HUES64 (cell line): ENCODE measurements around the gene SYCP2L.
"Not testable (repeated sequence)": the region's sequence is repeated elsewhere in the genome, so short reads cannot be mapped to it uniquely, and the experiment has no call there.

Experiments used
- H3K27ac ChIP-seq: 2 replicates; pipeline ENCODE4 v1.7.0; 2013; ENCODE audit warnings: low read depth, low read length, inconsistent platforms
- H3K27me3 ChIP-seq: 2 replicates; pipeline ENCODE4 v1.6.1; 2013; ENCODE audit warnings: mild to moderate bottlenecking, low read length; ENCODE audit not compliant: insufficient read depth
- H3K36me3 ChIP-seq: 2 replicates; pipeline ENCODE4 v1.6.1; 2013; ENCODE audit warnings: mild to moderate bottlenecking, low read length; ENCODE audit not compliant: insufficient read depth
- H3K4me1 ChIP-seq: 2 replicates; pipeline ENCODE4 v1.6.1; 2013; ENCODE audit warnings: mild to moderate bottlenecking, low read length, moderate library complexity; ENCODE audit not compliant: insufficient read depth
- H3K4me3 ChIP-seq: 2 replicates; pipeline ENCODE4 v1.5.1; 2013; ENCODE audit warnings: mild to moderate bottlenecking, low read length, moderate library complexity
- H3K9ac ChIP-seq: 2 replicates; pipeline ENCODE4 v1.6.1; 2013; ENCODE audit warnings: mild to moderate bottlenecking, low read depth, low read length
- H3K9me3 ChIP-seq: 2 replicates; pipeline ENCODE4 v1.6.1; 2013; ENCODE audit warnings: low read depth, low read length; ENCODE audit not compliant: insufficient read depth
- WGBS: fragments of 150-250, 120-280 bp; methylation state at CpG from one replicate; pipeline ENCODE4 v1.1.7; 2013; ENCODE audit warnings: missing lambda C conversion rate; 5-methylcytosine and 5-hydroxymethylcytosine counted together

SYCP2L gene

DNA sequence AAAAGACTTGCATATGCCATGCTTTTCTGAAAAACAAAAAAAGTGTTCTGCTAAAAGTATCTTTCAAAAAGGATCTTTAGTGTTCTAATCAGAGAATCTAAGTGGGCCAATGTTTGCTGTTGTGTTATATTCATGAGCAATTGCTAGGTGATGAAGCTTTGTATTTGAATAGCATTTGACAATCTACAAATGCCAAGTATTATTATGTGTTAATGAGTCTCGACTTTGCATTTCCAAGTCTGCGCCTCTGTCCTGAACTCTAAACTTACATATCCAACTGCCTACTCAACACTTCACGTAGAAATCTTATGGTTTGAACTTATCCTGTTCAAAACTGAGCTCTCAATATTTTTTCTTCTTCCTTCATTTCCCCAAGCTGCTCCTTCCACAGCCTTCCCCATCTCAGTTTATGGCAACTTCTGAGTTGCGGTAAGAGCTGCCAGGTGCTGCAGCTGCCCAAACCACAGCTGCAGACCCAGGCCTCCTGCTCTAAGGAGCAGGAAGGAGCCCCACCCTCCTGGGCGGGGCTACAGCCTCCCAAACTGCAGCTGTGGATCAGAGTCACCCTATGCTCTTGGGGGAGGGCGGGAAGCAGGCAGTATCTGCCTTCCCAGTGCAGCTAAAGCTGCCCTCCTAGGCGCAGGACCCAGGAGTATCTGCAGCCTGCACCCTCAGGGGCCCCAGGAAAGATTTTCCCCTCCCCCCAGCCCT, 31.8 kb upstream of the SYCP2L start:
- no peaks in the 10 kb centered on the region for H3K4me1 ChIP-seq
- H3K36me3 ChIP-seq = no peaks in the 10 kb centered on the region
- WGBS = 88% methylated on average over 7 of the region's 7 CpGs
- no peak overlapping the region for H3K4me3 ChIP-seq
- no peak overlapping the region for H3K9ac ChIP-seq
- H3K27me3 ChIP-seq = no peaks in the 10 kb centered on the region
- no peak overlapping the region for H3K27ac ChIP-seq
- peaks cover 7% of the 10 kb centered on the region; the same call in 1 of the 2 replicates for H3K9me3 ChIP-seq

DNA sequence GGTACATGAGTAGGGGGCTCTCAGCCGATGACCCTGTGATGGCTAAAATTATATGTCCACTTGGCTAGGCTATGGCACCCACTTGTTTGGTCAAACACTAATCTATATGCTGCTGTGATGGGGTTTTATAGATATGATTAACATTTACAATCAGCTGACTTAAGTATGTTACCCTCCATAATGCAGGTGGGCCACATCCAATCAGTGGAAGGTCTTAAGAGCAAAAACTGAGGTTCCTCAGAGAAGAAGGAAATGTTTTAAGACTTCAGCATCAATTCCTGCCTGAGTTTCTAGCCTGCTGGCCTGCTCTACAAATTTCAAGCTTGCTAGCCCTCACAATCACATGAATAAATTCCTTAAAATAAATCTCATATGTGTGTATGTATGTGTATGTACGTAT, 29.6 kb upstream of the SYCP2L start:
- Histone ChIP-seq H3K9me3 (peaks cover 7% of the 10 kb centered on the region; the same call in 1 of the 2 replicates), H3K27ac (no peak overlapping the region), H3K4me3 (no peak overlapping the region), H3K36me3 (no peaks in the 10 kb centered on the region), H3K27me3 (no peaks in the 10 kb centered on the region), H3K9ac (no peak overlapping the region), H3K4me1 (0 out of 2 replicates have a peak, but pooled peaks cover under 1% of the 10 kb centered on the region)
- 100% methylated on average over 1 of the region's 2 CpGs for WGBS

DNA sequence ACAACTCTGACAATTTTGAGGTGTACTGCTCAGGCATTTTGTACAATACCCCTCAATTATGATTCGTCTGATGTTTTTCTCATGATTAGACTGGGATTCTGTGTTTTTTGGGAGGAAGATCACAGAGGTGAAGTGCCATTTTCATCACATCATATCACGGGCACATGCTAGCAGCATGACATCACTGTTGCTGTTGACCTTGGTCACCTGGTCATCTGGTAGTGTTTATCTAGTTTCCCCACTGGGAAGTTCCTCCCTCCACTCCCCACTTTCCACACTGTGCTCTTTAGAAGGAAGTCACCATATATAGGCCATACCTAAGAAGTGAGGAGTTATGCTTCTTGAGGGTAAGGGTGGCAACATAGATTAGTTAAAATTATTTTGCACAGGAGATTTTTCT, 25.8 kb upstream of the SYCP2L start:
- Histone ChIP-seq H3K4me1 (0 out of 2 replicates have a peak, but pooled peaks cover 4% of the 10 kb centered on the region), H3K27me3 (no peaks in the 10 kb centered on the region), H3K4me3 (no peak overlapping the region), H3K36me3 (no peaks in the 10 kb centered on the region), H3K9me3 (no peaks in the 10 kb centered on the region), H3K27ac (no peak overlapping the region), H3K9ac (no peak overlapping the region)
- 98% methylated on average over 2 of the region's 2 CpGs for WGBS

GRCh38 chr6:10862361-10862760, 24.5 kb upstream of the SYCP2L start:
- H3K4me1 ChIP-seq = 0 out of 2 replicates have a peak, but pooled peaks cover 4% of the 10 kb centered on the region
- no peaks in the 10 kb centered on the region for H3K27me3 ChIP-seq
- no peak overlapping the region for H3K4me3 ChIP-seq
- H3K9ac ChIP-seq = no peak overlapping the region
- H3K36me3 ChIP-seq = no peaks in the 10 kb centered on the region
- H3K27ac ChIP-seq = no peak overlapping the region
- WGBS = 73% methylated on average over 4 of the region's 4 CpGs
- no peaks in the 10 kb centered on the region for H3K9me3 ChIP-seq

DNA sequence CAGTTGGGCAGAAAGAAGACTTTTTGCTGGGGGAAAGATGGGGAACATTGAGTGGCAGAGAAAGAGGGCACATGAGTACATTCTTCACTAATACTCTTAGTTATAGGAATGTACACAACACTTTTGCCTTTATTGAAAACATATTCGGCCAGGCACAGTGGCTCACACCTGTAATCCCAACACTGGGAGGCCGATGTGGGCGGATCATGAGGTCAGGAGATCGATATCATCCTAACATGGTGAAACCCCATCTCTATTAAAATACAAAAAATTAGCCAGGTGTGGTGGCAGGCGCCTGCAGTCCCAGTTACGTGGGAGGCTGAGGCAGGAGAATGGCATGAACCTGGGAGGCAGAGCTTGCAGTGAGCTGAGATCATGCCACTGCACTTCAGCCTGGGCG, 23.8 kb upstream of the SYCP2L start:
- not testable (repeated sequence) for H3K27ac ChIP-seq, H3K9me3 ChIP-seq, H3K4me3 ChIP-seq, H3K27me3 ChIP-seq, H3K36me3 ChIP-seq, H3K9ac ChIP-seq, H3K4me1 ChIP-seq
- 96% methylated on average over 7 of the region's 7 CpGs for WGBS

DNA sequence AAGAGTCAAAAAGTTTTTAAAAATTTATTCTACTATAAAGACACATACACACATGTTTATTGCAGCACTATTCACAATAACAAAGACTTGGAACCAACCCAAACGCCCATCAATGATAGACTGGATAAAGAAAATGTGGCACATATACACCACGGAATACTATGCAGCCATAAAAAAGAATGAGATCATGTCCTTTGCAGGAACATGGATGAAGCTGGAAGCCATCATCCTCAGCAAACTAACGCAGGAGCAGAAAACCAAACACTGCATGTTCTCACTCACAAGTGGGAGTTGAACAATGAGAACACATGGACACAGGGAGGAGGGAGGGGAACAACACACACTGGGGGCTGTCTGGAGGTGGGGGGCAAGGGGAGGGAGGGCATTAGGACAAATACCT, 20.1 kb upstream of the SYCP2L start:
- H3K9ac ChIP-seq, H3K4me1 ChIP-seq, H3K36me3 ChIP-seq, H3K9me3 ChIP-seq, H3K4me3 ChIP-seq, H3K27me3 ChIP-seq, H3K27ac ChIP-seq: not testable (repeated sequence)
- WGBS = 96% methylated on average over 3 of the region's 3 CpGs

DNA sequence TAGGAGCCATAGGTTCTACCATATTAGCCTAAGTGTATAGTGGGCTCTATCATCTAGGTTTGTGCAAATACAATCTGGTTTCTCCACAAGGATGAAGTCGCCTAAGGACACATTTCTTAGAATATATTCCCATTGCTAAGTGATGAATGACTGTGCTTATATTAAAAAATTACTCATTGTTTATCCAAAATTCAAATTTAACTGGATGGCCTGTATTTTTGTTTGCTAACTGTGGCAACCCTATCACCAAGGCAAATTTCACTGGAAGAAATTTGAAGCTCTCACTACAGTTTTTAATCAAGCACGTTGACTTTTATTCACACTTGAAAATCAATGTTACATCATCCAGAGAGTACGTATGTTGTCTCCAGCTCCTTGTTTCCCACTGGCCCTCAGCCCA, 18.9 kb upstream of the SYCP2L start:
- Histone ChIP-seq H3K4me3 (no peak overlapping the region), H3K4me1 (no peaks in the 10 kb centered on the region), H3K36me3 (no peaks in the 10 kb centered on the region), H3K9ac (no peak overlapping the region), H3K27me3 (no peaks in the 10 kb centered on the region), H3K27ac (no peak overlapping the region), H3K9me3 (no peaks in the 10 kb centered on the region)
- WGBS = 95% methylated on average over 2 of the region's 3 CpGs

- WGBS = 60% methylated on average over 1 of the region's 1 CpG
- Histone ChIP-seq H3K9ac (no peak overlapping the region), H3K27ac (no peak overlapping the region), H3K4me3 (no peak overlapping the region), H3K4me1 (no peaks in the 10 kb centered on the region), H3K36me3 (no peaks in the 10 kb centered on the region), H3K27me3 (peaks cover 1% of the 10 kb centered on the region; the same call in 1 of the 2 replicates), H3K9me3 (no peaks in the 10 kb centered on the region)
These were observed 13.5 kb upstream of the SYCP2L start for GRCh38 chr6:10873374-10873773.

DNA sequence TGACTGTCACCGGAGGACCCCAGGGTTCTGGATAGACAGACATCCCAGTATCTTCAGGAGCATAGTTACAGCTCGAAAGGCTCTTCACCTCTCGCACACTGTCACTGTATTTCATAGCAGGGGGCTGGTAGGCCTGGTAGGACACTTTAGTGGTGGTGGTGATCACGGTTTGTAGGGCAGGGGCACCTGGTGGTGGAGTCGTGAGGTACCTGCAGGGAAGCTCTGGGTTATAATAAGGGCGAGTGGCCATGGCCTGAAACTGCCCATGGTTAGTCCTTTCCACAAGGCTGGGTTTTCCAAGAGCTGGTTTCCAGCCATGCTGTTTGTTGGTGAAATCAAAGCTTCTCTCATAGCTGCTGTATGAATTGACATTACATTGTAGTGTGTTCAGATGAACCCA, 12.6 kb upstream of the SYCP2L start:
- H3K9me3 ChIP-seq = no peaks in the 10 kb centered on the region
- no peak overlapping the region for H3K27ac ChIP-seq
- no peak overlapping the region for H3K9ac ChIP-seq
- WGBS = 80% methylated on average over 6 of the region's 6 CpGs
- no peaks in the 10 kb centered on the region for H3K4me1 ChIP-seq
- H3K27me3 ChIP-seq = peaks cover 9% of the 10 kb centered on the region
- H3K4me3 ChIP-seq = no peak overlapping the region
- H3K36me3 ChIP-seq = no peaks in the 10 kb centered on the region

DNA sequence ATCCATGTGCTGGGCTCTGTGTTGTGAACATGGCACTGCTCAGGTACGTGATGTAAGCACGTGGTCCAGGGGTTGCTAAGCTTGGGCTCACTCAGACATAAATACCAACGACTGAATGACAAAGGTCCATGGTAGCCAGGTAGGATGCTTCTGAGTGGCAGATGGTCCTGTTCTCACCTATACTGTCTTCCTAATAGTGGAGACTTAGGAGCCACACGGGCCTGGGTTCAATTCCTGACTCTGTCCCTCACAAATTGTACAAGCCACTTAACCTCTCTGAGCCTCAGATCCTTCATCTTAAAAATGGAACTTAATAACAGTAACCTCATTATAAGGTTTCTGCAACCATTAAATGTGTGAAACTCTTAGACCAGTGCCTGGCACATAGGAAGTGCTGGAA, 11.8 kb upstream of the SYCP2L start:
- Histone ChIP-seq H3K36me3 (no peaks in the 10 kb centered on the region), H3K9ac (no peak overlapping the region), H3K27ac (no peak overlapping the region), H3K4me3 (no peak overlapping the region), H3K9me3 (no peaks in the 10 kb centered on the region), H3K4me1 (no peaks in the 10 kb centered on the region), H3K27me3 (peaks cover 18% of the 10 kb centered on the region)
- WGBS = 90% methylated on average over 4 of the region's 4 CpGs

DNA sequence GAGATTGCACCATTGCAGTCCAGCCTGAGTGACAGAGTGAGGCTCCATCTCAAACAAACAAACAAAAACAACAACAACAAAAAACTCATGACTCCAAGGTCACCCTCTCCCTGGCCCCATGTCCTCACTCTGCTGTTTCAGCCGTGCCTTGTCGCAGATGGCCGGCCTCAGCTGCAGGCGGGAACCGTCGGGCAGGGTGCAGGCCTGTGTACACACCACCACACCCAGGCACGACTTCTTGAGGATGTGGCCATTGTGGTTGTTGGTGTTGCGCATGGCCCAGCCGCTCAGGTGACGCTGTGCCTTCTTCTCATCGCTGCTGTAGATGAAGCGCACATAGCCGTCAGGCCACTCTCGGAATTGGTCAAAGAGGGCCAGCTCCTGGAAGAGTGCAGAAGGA, 9.8 kb upstream of the SYCP2L start:
- H3K4me3 ChIP-seq = no peak overlapping the region
- WGBS = 97% methylated on average over 14 of the region's 14 CpGs
- H3K4me1 ChIP-seq = no peaks in the 10 kb centered on the region
- no peak overlapping the region for H3K9ac ChIP-seq
- H3K27ac ChIP-seq = no peak overlapping the region
- H3K9me3 ChIP-seq = no peaks in the 10 kb centered on the region
- peaks cover 37% of the 10 kb centered on the region for H3K27me3 ChIP-seq
- no peaks in the 10 kb centered on the region for H3K36me3 ChIP-seq

GRCh38 chr6:10877871-10878270, 9.0 kb upstream of the SYCP2L start:
- Histone ChIP-seq H3K9me3 (no peaks in the 10 kb centered on the region), H3K4me3 (no peak overlapping the region), H3K4me1 (no peaks in the 10 kb centered on the region), H3K9ac (no peak overlapping the region), H3K27ac (no peak overlapping the region), H3K36me3 (no peaks in the 10 kb centered on the region), H3K27me3 (peaks cover 46% of the 10 kb centered on the region)
- 94% methylated on average over 1 of the region's 1 CpG for WGBS
